Measurements from ENCODE around the gene GALR3.

GALR3 gene

GRCh38 chr22:37850801-37851200 is 27.6 kb downstream of the GALR3 start:
- TF ChIP-seq REST (IDR thresholded peaks at IDR 0.05; ENCODE audit: low read depth) (no peak), MAX (IDR thresholded peaks at IDR 0.05) (no peak)

- no peak for TF ChIP-seq REST (IDR thresholded peaks at IDR 0.05; ENCODE audit: low read depth)
- TF ChIP-seq CEBPB (IDR thresholded peaks at IDR 0.05): no peak
Measured at GRCh38 chr22:37852418-37852817, 29.2 kb downstream of the GALR3 start.

GRCh38 chr22:37854946-37855345 is 31.8 kb downstream of the GALR3 start:
- TF ChIP-seq NFIC (IDR thresholded peaks at IDR 0.05): no peak
- TF ChIP-seq YY1 (IDR thresholded peaks at IDR 0.05; ENCODE audit: low read depth): no peak
- no peak for TF ChIP-seq USF1 (IDR thresholded peaks at IDR 0.05)
- no peak for TF ChIP-seq TEAD4 (IDR thresholded peaks at IDR 0.05)
- no peak for TF ChIP-seq TAF1 (IDR thresholded peaks at IDR 0.05; ENCODE audit: low read depth)
- TF ChIP-seq EP300 (IDR thresholded peaks at IDR 0.05; ENCODE audit: borderline replicate concordance): no peak
- no peak for TF ChIP-seq ZBTB7A (IDR thresholded peaks at IDR 0.05; ENCODE audit: low read depth)
- no peak for TF ChIP-seq CREB1 (IDR thresholded peaks at IDR 0.05; ENCODE audit: low read depth)
- no peak for TF ChIP-seq TCF12 (IDR thresholded peaks at IDR 0.05; ENCODE audit: low read depth)
- TF ChIP-seq MAX (IDR thresholded peaks at IDR 0.05): no peak
- no peak for TF ChIP-seq FOXM1 (IDR thresholded peaks at IDR 0.05; ENCODE audit: borderline replicate concordance, low read depth)
- no peak for TF ChIP-seq RAD21 (IDR thresholded peaks at IDR 0.05; ENCODE audit: low read depth)
- TF ChIP-seq EGR1 (IDR thresholded peaks at IDR 0.05): no peak

- TF ChIP-seq FOXM1 (IDR thresholded peaks at IDR 0.05; ENCODE audit: borderline replicate concordance, low read depth) (no peak), MAX (IDR thresholded peaks at IDR 0.05) (no peak), CREB1 (IDR thresholded peaks at IDR 0.05; ENCODE audit: low read depth) (no peak), NFIC (IDR thresholded peaks at IDR 0.05) (no peak), EP300 (IDR thresholded peaks at IDR 0.05; ENCODE audit: borderline replicate concordance) (no peak), USF1 (IDR thresholded peaks at IDR 0.05) (no peak), TCF12 (IDR thresholded peaks at IDR 0.05; ENCODE audit: low read depth) (no peak), YY1 (IDR thresholded peaks at IDR 0.05; ENCODE audit: low read depth) (no peak), REST (IDR thresholded peaks at IDR 0.05; ENCODE audit: low read depth) (no peak), TAF1 (IDR thresholded peaks at IDR 0.05; ENCODE audit: low read depth) (no peak), EGR1 (IDR thresholded peaks at IDR 0.05) (no peak), RAD21 (IDR thresholded peaks at IDR 0.05; ENCODE audit: low read depth) (no peak), CEBPB (IDR thresholded peaks at IDR 0.05) (no peak), TEAD4 (IDR thresholded peaks at IDR 0.05) (no peak)
Measured at GRCh38 chr22:37855462-37855861, 32.3 kb downstream of the GALR3 start.

GRCh38 chr22:37860796-37861421 is 37.7 kb downstream of the GALR3 start:
- no peak for TF ChIP-seq USF1 (IDR thresholded peaks at IDR 0.05)
- no peak for TF ChIP-seq MAX (IDR thresholded peaks at IDR 0.05)
- no peak for TF ChIP-seq TAF1 (IDR thresholded peaks at IDR 0.05; ENCODE audit: low read depth)
- TF ChIP-seq EGR1 (IDR thresholded peaks at IDR 0.05): no peak
- no peak for TF ChIP-seq ZBTB7A (IDR thresholded peaks at IDR 0.05; ENCODE audit: low read depth)
- no peak for TF ChIP-seq EP300 (IDR thresholded peaks at IDR 0.05; ENCODE audit: borderline replicate concordance)
- TF ChIP-seq TEAD4 (IDR thresholded peaks at IDR 0.05): no peak
- TF ChIP-seq CEBPB (IDR thresholded peaks at IDR 0.05): no peak
- no peak for TF ChIP-seq TCF12 (IDR thresholded peaks at IDR 0.05; ENCODE audit: low read depth)
- no peak for TF ChIP-seq FOXM1 (IDR thresholded peaks at IDR 0.05; ENCODE audit: borderline replicate concordance, low read depth)
- no peak for TF ChIP-seq REST (IDR thresholded peaks at IDR 0.05; ENCODE audit: low read depth)
- TF ChIP-seq NFIC (IDR thresholded peaks at IDR 0.05): no peak
